ENCODE data around the gene PNLIPRP1. TPM values are rescaled to one million over a fixed set of nuclear protein-coding genes. Genes with fewer than 3 reads are reported as not detected.

Gene PNLIPRP1
- total RNA-seq, 1 experiment from 2014 or later, result 1.6 TPM

- ATAC-seq (no peak), DNase-seq (ENCODE audit: low read depth, low spot score) (no peak)
- H3K9me2 ChIP-seq (ENCODE audit: insufficient read depth), result no peaks in the 10 kb centered on the region
- POLR2A ChIA-PET, result no interaction called here
- no peaks in the 10 kb centered on the region for H4K20me1 ChIP-seq (ENCODE audit: insufficient read depth)
- RAD21 ChIA-PET (ENCODE audit: low non-redundant PET in 1 of 2, low total read pairs in 2 of 2, uncharacterized antibody in 2 of 2, unreplicated experiment in 2 of 2), result no interaction called here
- H3K36me3 ChIP-seq (ENCODE audit: control insufficient read depth in 1 of 2, insufficient read depth in 2 of 2, low read length in 2 of 2), result no peaks in the 10 kb centered on the region
- intact Hi-C loops (cut with micrococcal nuclease), result no loop called here
- no peak overlapping the region for H3K4me2 ChIP-seq (ENCODE audit: low read length)
- no peak for TF ChIP-seq SIN3A (IDR thresholded peaks at IDR 0.05; ENCODE audit: low read depth)
- no peak for TF ChIP-seq YY1 (IDR thresholded peaks at IDR 0.05; ENCODE audit: extremely low read depth, insufficient replicate concordance, low read depth, low read length)
- TF ChIP-seq ELF1 (IDR thresholded peaks at IDR 0.05; ENCODE audit: borderline replicate concordance, low read depth), result no peak
- no peak for TF ChIP-seq ZFX (IDR thresholded peaks at IDR 0.05)
- no peak for TF ChIP-seq ATF3 (IDR thresholded peaks at IDR 0.05)
- no peak for TF ChIP-seq ZBTB33 (IDR thresholded peaks at IDR 0.05; ENCODE audit: extremely low read depth, insufficient replicate concordance, low read length)
- no peak for TF ChIP-seq ZNF274 (IDR thresholded peaks at IDR 0.05; ENCODE audit: low read depth, low read length)
- TF ChIP-seq TCF7L2 (IDR thresholded peaks at IDR 0.05; ENCODE audit: borderline replicate concordance, extremely low read depth, insufficient read depth, insufficient read length), result no peak
- no peak for TF ChIP-seq POLR2AphosphoS5 (IDR thresholded peaks at IDR 0.05; ENCODE audit: low read depth, low read length)
- no peak for TF ChIP-seq FOSL1 (IDR thresholded peaks at IDR 0.05; ENCODE audit: low read depth)
- TF ChIP-seq RAD21 (IDR thresholded peaks at IDR 0.05; ENCODE audit: low read depth), result no peak
- TF ChIP-seq SP1 (IDR thresholded peaks at IDR 0.05; ENCODE audit: low read depth), result no peak
- no peak for TF ChIP-seq JUND (IDR thresholded peaks at IDR 0.05)
- TF ChIP-seq MAX (IDR thresholded peaks at IDR 0.05), result no peak
- TF ChIP-seq EGR1 (IDR thresholded peaks at IDR 0.05; ENCODE audit: low read depth), result no peak
- TF ChIP-seq CEBPB (IDR thresholded peaks at IDR 0.05; ENCODE audit: low read depth), result no peak
- TF ChIP-seq EZH2 (IDR thresholded peaks at IDR 0.05), result no peak
- TF ChIP-seq REST (IDR thresholded peaks at IDR 0.05; ENCODE audit: low read depth), result no peak
- no peaks in the 10 kb centered on the region for H3K9me3 ChIP-seq (ENCODE audit: control insufficient read depth in 1 of 2, insufficient read depth in 1 of 2, low read depth in 1 of 2, low read length in 2 of 2)
- H3K4me1 ChIP-seq (ENCODE audit: control insufficient read depth in 1 of 2, insufficient read depth in 2 of 2, low read length in 2 of 2), result no peaks in the 10 kb centered on the region
- no TSS peak for BruUV-seq (replicated peaks)
- H2AFZ ChIP-seq (ENCODE audit: low read depth, low read length, poor library complexity, severe bottlenecking), result no peak overlapping the region
- no peak overlapping the region for H3K9ac ChIP-seq (ENCODE audit: low read length)
- H3K4me3 ChIP-seq (replicated peaks in 1 of 2; ENCODE audit: low read depth in 1 of 2, low read length in 2 of 2), result no peak overlapping the region
- CTCF ChIA-PET, result interaction anchor here (0.7 to 1.3 kb wide), 2 partner anchors 47 to 59 kb away, joined by 3 read pairs; no protein-coding TSS in a partner anchor
- H3K79me2 ChIP-seq (ENCODE audit: insufficient read depth, low read length), result no peaks in the 10 kb centered on the region
- no peak overlapping the region for H3K27ac ChIP-seq (ENCODE audit: low read depth, low read length)
- H3K27me3 ChIP-seq (ENCODE audit: insufficient read depth, low read length), result peaks cover 47% of the 10 kb centered on the region
Measured at GRCh38 chr10:116557305-116557880, 33.4 kb upstream of the PNLIPRP1 start.
